Liver (tissue), 9 donors: ENCODE data around the gene SOX5. TPM values are rescaled to one million over a fixed set of nuclear protein-coding genes. Genes with fewer than 3 reads are reported as not detected.

Experiments
- DNase-seq: peaks from one replicate; pipeline ENCODE4 v3.0.0-alpha.2; 2017; ENCODE audit warnings: low spot score
- H3K27ac ChIP-seq, 2 donors: one replicate each; pipeline ENCODE4 v1.7.0; 2013; ENCODE audit warnings: inconsistent platforms in 2 of 2, low read length in 2 of 2, control low read depth in 1 of 2, low read depth in 1 of 2, mild to moderate bottlenecking in 1 of 2
- H3K27me3 ChIP-seq, 4 donors: one replicate each; pipeline versions ENCODE4 v1.6.1 to v1.7.0; 2013; ENCODE audit warnings: low read length in 3 of 4, inconsistent platforms in 1 of 4, mild to moderate bottlenecking in 1 of 4, moderate library complexity in 1 of 4; ENCODE audit not compliant: control insufficient read depth in 4 of 4, insufficient read depth in 4 of 4
- H3K36me3 ChIP-seq, 4 donors: one replicate each; pipeline versions ENCODE4 v1.6.1 to v1.7.0; 2013; ENCODE audit warnings: low read length in 3 of 4, mild to moderate bottlenecking in 3 of 4, low read depth in 1 of 4, moderate library complexity in 1 of 4; ENCODE audit not compliant: control insufficient read depth in 4 of 4, insufficient read depth in 3 of 4
- H3K4me1 ChIP-seq, 4 donors: one replicate each; pipeline versions ENCODE4 v1.6.1 to v1.7.0; 2013; ENCODE audit warnings: low read length in 3 of 4, mild to moderate bottlenecking in 3 of 4, moderate library complexity in 1 of 4; ENCODE audit not compliant: control insufficient read depth in 4 of 4, insufficient read depth in 4 of 4
- H3K4me3 ChIP-seq, 3 donors: one replicate each; pipeline versions ENCODE4 v1.6.1 to v1.7.0; 2013; ENCODE audit warnings: low read length in 3 of 3, control low read depth in 1 of 3, low read depth in 1 of 3, mild to moderate bottlenecking in 1 of 3
- H3K9ac ChIP-seq, 2 donors: one replicate each; pipeline ENCODE4 v1.7.0; 2013; ENCODE audit warnings: low read length in 2 of 2, mild to moderate bottlenecking in 2 of 2, moderate library complexity in 2 of 2, control low read depth in 1 of 2, low read depth in 1 of 2
- H3K9me3 ChIP-seq, 4 donors: one replicate each; pipeline versions ENCODE4 v1.6.1 to v1.7.0; 2013; ENCODE audit warnings: low read length in 3 of 4; ENCODE audit not compliant: control insufficient read depth in 4 of 4
- EGR1 ChIP-seq, 2 donors: IDR thresholded peaks; 2 replicates each; pipeline ENCODE4 v1.6.1; 2016 to 2018; ENCODE audit warnings: antibody characterized with exemption in 2 of 2, low read depth in 2 of 2
- FOXA1 ChIP-seq: IDR thresholded peaks from 2 replicates; pipeline ENCODE4 v1.6.1; 2016; ENCODE audit warnings: antibody characterized with exemption
- FOXA2 ChIP-seq: IDR thresholded peaks from 2 replicates; pipeline ENCODE4 v1.6.1; 2016; ENCODE audit warnings: antibody characterized with exemption
- GABPA ChIP-seq, 2 donors: IDR thresholded peaks in 1 of 2; conservative IDR thresholded peaks in 1 of 2; 2 replicates each; pipeline ENCODE4 v1.6.1; 2016; ENCODE audit warnings: antibody characterized with exemption in 2 of 2, mild to moderate bottlenecking in 1 of 2, moderate library complexity in 1 of 2
- HNF4A ChIP-seq, 2 donors: conservative IDR thresholded peaks; 2 replicates each; pipeline ENCODE4 v1.6.1; 2016; ENCODE audit warnings: antibody characterized with exemption in 2 of 2, mild to moderate bottlenecking in 2 of 2
- HNF4G ChIP-seq: IDR thresholded peaks from 2 replicates; pipeline ENCODE4 v1.6.1; 2016; ENCODE audit warnings: antibody characterized with exemption
- JUND ChIP-seq, 2 donors: IDR thresholded peaks; 2 replicates each; pipeline ENCODE4 v1.6.1; 2016; ENCODE audit warnings: antibody characterized with exemption in 2 of 2
- NR2F2 ChIP-seq: IDR thresholded peaks from 2 replicates; pipeline ENCODE4 v1.6.1; 2016; ENCODE audit warnings: antibody characterized with exemption
- RAD21 ChIP-seq, 2 donors: IDR thresholded peaks; 2 replicates each; pipeline ENCODE4 v1.6.1; 2016; ENCODE audit warnings: antibody characterized with exemption in 2 of 2, mild to moderate bottlenecking in 2 of 2
- RXRA ChIP-seq, 2 donors: IDR thresholded peaks; 2 replicates each; pipeline ENCODE4 v1.6.1; 2017 to 2018; ENCODE audit warnings: antibody characterized with exemption in 2 of 2, mild to moderate bottlenecking in 1 of 2
- SP1 ChIP-seq: IDR thresholded peaks from 2 replicates; pipeline ENCODE4 v1.6.1; 2018; ENCODE audit warnings: antibody characterized with exemption, mild to moderate bottlenecking
- TAF1 ChIP-seq: conservative IDR thresholded peaks from 2 replicates; pipeline ENCODE4 v1.6.1; 2016; ENCODE audit warnings: antibody characterized with exemption, mild to moderate bottlenecking
- YY1 ChIP-seq: IDR thresholded peaks from 2 replicates; pipeline ENCODE4 v1.6.1; 2016; ENCODE audit warnings: antibody characterized with exemption, mild to moderate bottlenecking
- WGBS: extraction: QIAGEN DNeasy Blood & Tissue Kit; methylation state at CpG from one replicate; pipeline ENCODE4 v1.1.7; 2013; 5-methylcytosine and 5-hydroxymethylcytosine counted together
- polyA plus RNA-seq, 2 donors: library from polyadenylated mRNA; stranded (reverse) in 1 of 2; unstranded in 1 of 2; fragments of 200-250 nt in 1 of 2; fragments of >200 nt in 1 of 2; fragmentation: Nextera tagmentation in 1 of 2; extraction: Ambion mirVana in 1 of 2; gene quantifications; one replicate each; pipeline versions ENCODE4 v1.2.1 to v1.2.3, GENCODE V29; 2013 to 2015
- total RNA-seq, 2 donors: library from RNA; depleted of rRNA; stranded (reverse); fragments of >200 nt; gene quantifications; one replicate each; pipeline ENCODE4 v1.2.3, GENCODE V29; 2014
- TF ChIP-seq, protein P1 (sequence below): IDR thresholded peaks from 2 replicates; pipeline ENCODE4 v1.6.1; 2016; ENCODE audit warnings: antibody characterized with exemption
- TF ChIP-seq, protein P2 (sequence below): IDR thresholded peaks from 2 replicates; pipeline ENCODE4 v1.6.1; 2016; ENCODE audit warnings: antibody characterized with exemption, mild to moderate bottlenecking
- TF ChIP-seq, protein P3 (sequence below): IDR thresholded peaks from 2 replicates; pipeline ENCODE4 v1.6.1; 2016; ENCODE audit warnings: antibody characterized with exemption
- TF ChIP-seq, protein P4 (sequence below): IDR thresholded peaks from 2 replicates; pipeline ENCODE4 v1.6.1; 2016; ENCODE audit warnings: antibody characterized with exemption
- TF ChIP-seq, protein P5 (sequence below): fragments of 150-350 bp; IDR thresholded peaks from 2 replicates; pipeline ENCODE4 v1.5.1; 2017; ENCODE audit warnings: improper control_type of control experiment, low read depth, low read length; ENCODE audit not compliant: missing input control
- donor health status: healthy.
- donor health status: healthy.
- donor health status: healthy.
- donor health status: healthy.
- donor health status: healthy.

The SOX5 gene
- total and polyA plus RNA-seq, 4 donors, result 2.3 to 42.4 (median 12.3) TPM

DNA sequence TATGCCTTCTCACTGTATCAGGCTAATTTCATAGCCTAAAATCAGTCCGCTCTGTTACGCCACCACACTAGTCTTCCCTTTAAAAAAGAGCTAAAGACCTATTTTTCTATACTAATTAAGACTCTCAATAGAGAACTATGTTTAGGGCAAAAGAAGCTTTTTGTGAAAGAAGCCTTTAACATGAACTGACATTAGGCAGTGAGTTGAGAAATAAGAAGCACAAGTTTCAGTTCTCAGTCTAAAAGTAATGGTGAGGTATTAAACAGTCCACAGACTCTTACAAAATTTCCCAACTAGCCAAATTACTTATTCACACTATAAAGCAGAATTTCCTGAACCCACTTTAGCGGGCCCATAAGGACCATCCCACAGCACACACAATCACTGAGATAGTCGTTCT lies 93.7 kb downstream of the SOX5 start:
- TF ChIP-seq JUND (IDR thresholded peaks at IDR 0.05), result no peak
- TF ChIP-seq YY1, result no peak
- TF ChIP-seq RXRA (IDR thresholded peaks at IDR 0.05), result no peak
- no peak for TF ChIP-seq FOXA2
- TF ChIP-seq HNF4A (conservative IDR thresholded peaks at IDR 0.05), result no peak
- TF ChIP-seq, protein P1, sequence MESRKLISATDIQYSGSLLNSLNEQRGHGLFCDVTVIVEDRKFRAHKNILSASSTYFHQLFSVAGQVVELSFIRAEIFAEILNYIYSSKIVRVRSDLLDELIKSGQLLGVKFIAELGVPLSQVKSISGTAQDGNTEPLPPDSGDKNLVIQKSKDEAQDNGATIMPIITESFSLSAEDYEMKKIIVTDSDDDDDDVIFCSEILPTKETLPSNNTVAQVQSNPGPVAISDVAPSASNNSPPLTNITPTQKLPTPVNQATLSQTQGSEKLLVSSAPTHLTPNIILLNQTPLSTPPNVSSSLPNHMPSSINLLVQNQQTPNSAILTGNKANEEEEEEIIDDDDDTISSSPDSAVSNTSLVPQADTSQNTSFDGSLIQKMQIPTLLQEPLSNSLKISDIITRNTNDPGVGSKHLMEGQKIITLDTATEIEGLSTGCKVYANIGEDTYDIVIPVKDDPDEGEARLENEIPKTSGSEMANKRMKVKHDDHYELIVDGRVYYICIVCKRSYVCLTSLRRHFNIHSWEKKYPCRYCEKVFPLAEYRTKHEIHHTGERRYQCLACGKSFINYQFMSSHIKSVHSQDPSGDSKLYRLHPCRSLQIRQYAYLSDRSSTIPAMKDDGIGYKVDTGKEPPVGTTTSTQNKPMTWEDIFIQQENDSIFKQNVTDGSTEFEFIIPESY, result no peak
- TF ChIP-seq FOXA1, result no peak
- TF ChIP-seq, protein P2, sequence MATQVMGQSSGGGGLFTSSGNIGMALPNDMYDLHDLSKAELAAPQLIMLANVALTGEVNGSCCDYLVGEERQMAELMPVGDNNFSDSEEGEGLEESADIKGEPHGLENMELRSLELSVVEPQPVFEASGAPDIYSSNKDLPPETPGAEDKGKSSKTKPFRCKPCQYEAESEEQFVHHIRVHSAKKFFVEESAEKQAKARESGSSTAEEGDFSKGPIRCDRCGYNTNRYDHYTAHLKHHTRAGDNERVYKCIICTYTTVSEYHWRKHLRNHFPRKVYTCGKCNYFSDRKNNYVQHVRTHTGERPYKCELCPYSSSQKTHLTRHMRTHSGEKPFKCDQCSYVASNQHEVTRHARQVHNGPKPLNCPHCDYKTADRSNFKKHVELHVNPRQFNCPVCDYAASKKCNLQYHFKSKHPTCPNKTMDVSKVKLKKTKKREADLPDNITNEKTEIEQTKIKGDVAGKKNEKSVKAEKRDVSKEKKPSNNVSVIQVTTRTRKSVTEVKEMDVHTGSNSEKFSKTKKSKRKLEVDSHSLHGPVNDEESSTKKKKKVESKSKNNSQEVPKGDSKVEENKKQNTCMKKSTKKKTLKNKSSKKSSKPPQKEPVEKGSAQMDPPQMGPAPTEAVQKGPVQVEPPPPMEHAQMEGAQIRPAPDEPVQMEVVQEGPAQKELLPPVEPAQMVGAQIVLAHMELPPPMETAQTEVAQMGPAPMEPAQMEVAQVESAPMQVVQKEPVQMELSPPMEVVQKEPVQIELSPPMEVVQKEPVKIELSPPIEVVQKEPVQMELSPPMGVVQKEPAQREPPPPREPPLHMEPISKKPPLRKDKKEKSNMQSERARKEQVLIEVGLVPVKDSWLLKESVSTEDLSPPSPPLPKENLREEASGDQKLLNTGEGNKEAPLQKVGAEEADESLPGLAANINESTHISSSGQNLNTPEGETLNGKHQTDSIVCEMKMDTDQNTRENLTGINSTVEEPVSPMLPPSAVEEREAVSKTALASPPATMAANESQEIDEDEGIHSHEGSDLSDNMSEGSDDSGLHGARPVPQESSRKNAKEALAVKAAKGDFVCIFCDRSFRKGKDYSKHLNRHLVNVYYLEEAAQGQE, result no peak
- no peak for TF ChIP-seq GABPA (IDR thresholded peaks at IDR 0.05 in 1 of 2, conservative IDR thresholded peaks at IDR 0.05 in 1 of 2)
- TF ChIP-seq HNF4G, result no peak
- TF ChIP-seq NR2F2, result no peak
- no peak for TF ChIP-seq TAF1
- no peak for TF ChIP-seq EGR1 (IDR thresholded peaks at IDR 0.05; ENCODE audit: low read depth in 2 of 2)
- no peak for TF ChIP-seq SP1
- TF ChIP-seq RAD21 (IDR thresholded peaks at IDR 0.05), result no peak
- TF ChIP-seq, protein P3, sequence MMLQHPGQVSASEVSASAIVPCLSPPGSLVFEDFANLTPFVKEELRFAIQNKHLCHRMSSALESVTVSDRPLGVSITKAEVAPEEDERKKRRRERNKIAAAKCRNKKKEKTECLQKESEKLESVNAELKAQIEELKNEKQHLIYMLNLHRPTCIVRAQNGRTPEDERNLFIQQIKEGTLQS, result no peak
- TF ChIP-seq, protein P4, sequence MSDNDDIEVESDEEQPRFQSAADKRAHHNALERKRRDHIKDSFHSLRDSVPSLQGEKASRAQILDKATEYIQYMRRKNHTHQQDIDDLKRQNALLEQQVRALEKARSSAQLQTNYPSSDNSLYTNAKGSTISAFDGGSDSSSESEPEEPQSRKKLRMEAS, result no peak
- TF ChIP-seq, protein P5, sequence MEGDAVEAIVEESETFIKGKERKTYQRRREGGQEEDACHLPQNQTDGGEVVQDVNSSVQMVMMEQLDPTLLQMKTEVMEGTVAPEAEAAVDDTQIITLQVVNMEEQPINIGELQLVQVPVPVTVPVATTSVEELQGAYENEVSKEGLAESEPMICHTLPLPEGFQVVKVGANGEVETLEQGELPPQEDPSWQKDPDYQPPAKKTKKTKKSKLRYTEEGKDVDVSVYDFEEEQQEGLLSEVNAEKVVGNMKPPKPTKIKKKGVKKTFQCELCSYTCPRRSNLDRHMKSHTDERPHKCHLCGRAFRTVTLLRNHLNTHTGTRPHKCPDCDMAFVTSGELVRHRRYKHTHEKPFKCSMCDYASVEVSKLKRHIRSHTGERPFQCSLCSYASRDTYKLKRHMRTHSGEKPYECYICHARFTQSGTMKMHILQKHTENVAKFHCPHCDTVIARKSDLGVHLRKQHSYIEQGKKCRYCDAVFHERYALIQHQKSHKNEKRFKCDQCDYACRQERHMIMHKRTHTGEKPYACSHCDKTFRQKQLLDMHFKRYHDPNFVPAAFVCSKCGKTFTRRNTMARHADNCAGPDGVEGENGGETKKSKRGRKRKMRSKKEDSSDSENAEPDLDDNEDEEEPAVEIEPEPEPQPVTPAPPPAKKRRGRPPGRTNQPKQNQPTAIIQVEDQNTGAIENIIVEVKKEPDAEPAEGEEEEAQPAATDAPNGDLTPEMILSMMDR, result no peak
- Histone ChIP-seq H3K4me1 (no peaks in the 10 kb centered on the region), H3K27ac (no peak overlapping the region), H3K9me3 (peaks cover 0 to 3% (median 0%) of the 10 kb centered on the region in 4 donors), H3K9ac (no peak overlapping the region), H3K36me3 (peaks cover 0 to 3% (median 0%) of the 10 kb centered on the region in 4 donors), H3K27me3 (no peaks in the 10 kb centered on the region), H3K4me3 (no peak overlapping the region)
- no peak for DNase-seq
- 71% methylated on average over 4 of the region's 4 CpGs for WGBS
